ENCODE measurements around the gene DDI2.

DDI2 gene

DNA sequence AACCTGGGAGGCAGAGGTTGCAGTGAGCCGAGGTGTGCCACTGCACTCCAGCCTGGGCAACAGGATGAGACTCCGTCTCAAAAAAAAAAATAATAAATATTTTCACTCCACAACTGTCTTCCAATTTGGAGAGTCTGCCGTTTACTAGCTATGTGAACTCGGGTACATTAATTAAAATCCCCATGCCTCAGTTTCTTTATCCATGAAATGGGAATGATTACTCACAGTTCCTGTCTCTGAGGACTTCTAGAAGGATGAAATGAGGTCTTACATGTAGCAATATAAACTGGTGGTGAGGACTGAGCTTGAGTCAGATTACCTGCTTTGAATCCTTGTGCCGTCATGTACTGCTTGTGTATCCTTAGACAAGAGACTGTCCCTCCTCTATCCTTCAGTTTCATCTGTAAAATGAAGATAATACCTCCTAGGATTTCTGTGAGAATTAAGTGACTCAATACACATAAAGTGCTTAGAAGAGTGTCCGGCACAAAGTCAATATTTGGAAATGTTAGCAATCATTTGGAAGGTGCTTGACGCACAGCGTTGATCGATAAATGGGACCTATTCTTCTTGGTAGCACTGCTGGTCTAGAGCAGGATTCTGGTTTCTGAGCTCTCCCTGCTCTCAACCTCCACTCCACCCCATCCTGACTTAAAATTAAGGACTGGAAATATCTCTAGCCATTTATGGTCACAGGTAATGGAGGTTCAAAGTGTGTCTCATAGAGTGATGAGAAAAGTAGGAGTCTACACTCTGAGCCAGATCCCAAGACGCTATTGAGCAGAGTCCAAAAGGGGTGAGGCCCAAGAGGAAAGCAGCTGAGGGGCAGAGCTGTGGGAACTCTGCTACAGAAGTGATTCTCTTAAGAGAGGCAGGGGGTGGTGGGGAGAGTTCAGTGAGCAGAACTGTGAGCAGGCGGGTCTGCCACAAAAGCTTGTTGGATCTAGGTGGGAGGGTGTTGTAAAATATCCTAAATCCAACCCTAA lies 11.6 kb upstream of the DDI2 start:
- DNase-seq (ENCODE audit: low read depth in 2 of 2, low spot score in 1 of 2), result no peak

DNA sequence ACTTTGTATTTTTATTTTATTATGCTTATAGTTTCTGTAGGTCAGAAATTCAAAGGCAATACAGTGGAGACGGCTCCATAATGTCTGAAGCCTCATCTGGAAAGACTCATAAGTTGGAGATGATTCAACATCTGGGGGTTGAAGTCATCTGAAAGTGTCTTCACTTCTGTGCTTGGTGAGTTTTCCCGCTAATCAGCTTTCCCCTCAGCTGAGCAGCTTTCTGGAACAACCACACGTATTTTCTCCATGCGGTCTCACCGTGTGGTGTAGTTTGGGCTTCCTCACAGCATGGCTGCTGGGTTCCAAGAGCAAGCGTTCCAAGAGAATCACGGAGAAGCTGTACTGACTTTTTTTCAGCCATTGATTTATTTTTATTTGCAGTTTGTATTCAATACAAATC lies 7.6 kb upstream of the DDI2 start:
- DNase-seq (ENCODE audit: low read depth in 2 of 2, low spot score in 1 of 2), result no peak

DNA sequence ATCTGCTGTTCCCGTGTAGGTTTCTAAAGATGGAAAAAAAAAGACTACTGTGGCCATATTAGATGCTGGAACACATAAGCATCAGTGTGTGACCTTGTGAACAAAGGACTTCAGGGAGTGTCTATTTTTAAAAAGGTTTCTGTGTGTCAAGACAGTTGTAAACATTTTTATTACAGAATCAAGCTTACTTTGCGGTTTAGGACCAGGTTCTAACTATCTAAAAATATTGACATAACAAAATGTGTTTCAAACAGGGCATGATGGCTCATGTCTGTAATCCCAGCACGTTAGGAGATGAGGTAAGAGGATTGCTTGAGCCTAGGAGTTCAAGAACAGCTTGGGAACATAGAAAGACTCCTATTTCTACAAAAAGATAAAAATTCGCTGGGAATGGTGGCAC lies 7.1 kb upstream of the DDI2 start:
- no peak for DNase-seq (ENCODE audit: low read depth in 2 of 2, low spot score in 1 of 2)

DNA sequence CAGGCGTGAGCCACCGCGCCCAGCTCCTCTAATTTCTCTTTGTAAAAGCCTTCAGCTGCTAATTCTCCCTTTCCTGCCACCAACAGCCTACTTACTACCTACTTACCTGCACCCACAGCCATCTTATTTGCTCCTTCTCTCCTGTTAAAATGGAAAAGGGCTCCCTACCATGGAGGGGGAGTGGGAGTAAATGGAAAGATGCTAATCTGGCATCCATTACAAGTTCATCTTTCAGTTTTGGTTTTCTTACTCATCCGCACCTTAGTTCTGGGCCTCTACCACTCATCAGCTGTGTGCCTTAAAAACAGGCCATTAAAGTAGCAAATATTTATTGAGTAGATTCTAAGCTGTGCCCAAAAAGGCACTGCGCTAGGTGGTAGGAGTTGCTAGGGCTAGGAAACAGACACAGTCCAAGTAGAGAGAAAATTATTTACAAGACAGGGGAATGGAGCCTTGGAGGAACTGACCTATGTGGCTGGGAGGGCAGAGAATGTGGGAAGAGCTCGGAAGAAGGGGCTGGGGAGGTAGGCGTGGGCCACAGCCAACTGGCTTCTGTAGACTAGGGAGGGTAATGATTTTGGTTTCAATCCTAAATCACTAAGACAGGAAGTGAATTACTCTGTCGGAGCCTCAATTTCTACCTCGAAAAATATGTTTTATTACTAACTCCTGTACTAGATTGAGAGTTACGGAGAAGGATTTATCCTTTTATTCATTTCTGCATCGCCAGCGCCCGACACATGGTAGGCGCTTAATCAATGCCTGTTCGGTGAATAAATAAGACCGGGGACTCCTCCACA lies 685 bp upstream of the DDI2 start:
- no peak for DNase-seq (ENCODE audit: low read depth in 2 of 2, low spot score in 1 of 2)

DNA sequence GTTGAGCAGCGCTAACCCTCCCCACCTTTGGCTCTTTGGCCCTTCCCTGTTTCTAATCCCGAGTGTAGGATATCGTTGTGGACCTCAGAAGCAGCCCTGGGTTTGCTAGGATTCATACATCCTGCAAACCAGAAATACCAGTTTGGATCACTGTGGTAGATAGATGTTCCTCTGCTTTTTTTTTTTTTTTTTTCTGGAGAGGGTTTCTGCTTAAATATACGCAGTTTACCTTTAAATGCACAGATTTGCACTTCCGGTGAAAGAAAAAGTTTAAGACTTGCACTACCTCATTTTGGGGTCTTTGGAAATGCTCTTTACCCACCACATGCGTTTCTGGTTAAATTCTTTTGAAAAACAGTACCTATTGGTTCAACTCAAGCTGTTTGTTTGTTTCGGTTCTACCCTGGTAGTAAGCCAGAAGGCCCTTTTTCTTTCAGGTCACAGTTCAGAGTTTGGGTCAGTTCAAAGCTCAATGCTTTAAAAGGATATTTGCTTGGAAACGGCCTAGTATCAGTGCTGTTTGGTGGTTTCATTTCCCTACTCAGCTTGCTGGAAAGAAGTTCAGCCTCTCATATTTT lies 908 bp downstream of the DDI2 start:
- no peak for DNase-seq (ENCODE audit: low read depth in 2 of 2, low spot score in 1 of 2)

DNA sequence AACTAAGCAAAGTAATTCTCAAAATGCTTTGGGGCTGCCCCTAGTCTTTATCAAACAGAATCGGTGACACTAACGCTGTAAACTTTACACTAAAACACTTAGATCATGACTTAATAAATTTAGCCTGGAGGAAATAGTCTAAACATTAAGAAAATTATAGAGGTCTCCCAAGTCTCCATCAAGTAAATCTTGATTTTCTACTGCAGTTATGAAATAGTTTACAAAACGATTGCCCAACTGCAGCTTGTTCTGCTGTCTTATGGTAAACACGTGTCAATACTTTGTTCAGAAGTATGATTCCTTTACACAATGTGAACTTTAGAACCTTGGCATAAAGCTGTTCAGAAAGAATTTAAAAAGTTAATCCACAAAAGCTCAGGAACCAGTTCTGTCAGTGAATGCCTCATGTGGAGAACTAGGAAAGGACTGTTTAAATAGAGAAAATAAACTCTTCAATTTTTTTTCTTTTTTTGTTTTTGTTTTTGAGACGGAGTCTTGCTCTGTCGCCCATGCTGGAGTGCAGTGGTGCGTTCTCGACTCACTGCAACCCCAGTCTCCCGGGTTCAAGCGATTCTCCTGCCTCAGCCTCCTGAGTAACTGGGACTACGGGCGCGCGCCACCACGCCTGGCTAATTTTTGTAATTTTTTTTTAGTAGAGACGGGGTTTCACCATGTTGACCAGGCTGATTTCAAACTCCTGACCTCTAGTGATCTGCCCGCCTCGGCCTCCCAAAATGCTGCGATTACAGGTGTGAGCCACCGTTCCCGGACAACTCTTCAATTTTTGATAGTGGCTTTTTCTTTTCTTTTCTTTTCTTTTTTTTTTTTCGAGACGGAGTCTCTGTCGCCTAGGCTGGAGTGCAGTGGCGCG lies 1.6 kb downstream of the DDI2 start:
- no peak for DNase-seq (ENCODE audit: low read depth in 2 of 2, low spot score in 1 of 2)

DNA sequence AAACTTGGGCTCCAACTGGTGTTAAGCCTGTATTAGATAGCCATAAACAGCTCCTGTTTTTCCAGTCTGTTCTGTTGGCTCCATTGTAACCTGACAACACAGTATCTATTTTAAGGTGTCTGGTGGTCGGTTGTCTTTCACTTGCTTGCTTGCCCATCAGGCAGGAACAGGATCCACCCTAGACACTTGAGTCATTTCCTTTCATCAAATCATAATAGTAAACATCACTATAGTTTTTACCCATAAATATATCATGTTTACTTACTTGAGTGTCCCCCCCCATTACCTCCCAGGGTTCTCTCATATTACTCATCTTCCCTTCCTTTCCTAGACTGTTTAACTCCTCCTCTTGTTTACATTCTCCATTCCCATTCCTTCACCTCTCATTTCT lies 2.9 kb downstream of the DDI2 start:
- no peak for DNase-seq (ENCODE audit: low read depth in 2 of 2, low spot score in 1 of 2)

DNA sequence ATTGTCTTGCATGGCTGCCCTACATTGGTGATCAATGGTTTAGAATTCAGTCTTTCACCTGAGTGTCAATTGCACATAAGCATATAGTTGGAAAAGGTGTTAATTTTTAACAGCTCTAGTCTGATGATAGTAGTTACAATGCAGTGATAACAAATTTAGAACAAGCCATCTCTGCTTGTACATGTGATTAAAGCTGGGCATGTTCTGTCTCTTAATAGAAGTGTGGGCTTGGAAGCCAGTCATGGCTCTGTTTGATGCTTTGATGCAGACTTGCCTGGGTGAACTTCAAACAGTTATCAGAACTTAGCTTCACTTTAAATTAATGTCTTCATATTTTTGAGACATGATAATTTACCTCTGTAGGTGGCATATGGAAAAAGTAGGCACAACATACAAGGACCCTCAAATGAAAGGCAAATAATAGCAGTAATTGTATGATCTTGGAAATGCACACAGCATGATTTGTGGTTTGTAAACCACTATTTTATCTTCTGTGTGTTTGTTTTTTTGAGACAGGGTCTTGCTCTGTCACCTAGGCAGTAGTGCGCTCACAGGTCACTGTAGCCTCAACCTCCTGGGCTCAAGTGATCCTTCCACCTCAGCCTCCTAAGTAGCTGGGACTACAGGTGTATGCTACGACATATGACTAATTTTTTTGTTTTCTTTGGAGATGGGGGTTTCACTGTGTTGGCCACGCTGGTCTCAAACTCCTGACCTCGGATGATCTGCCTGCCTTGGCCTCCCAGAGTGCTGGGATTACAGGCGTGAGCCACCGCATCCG lies 3.8 kb downstream of the DDI2 start:
- DNase-seq (ENCODE audit: low read depth in 2 of 2, low spot score in 1 of 2), result no peak

DNA sequence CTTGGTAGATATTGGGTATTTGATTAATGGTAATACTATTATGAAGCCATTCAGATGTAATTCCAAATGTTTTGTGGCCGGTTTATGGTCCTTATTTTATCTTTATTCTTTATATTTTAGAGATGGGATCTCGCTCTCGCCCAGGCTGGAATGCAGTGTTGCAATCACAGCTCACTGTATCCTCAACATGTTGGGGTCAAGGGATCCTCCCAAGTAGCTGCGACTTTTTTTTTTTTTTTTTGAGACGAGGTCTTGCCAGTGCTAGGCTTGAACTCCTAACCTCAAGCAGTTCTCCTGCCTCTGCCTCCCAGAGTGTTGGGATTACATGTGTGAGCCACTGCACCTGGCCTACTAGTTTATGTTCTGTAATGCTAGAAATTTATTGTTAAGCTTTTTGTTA lies 4.7 kb downstream of the DDI2 start:
- no peak for DNase-seq (ENCODE audit: low read depth in 2 of 2, low spot score in 1 of 2)

DNA sequence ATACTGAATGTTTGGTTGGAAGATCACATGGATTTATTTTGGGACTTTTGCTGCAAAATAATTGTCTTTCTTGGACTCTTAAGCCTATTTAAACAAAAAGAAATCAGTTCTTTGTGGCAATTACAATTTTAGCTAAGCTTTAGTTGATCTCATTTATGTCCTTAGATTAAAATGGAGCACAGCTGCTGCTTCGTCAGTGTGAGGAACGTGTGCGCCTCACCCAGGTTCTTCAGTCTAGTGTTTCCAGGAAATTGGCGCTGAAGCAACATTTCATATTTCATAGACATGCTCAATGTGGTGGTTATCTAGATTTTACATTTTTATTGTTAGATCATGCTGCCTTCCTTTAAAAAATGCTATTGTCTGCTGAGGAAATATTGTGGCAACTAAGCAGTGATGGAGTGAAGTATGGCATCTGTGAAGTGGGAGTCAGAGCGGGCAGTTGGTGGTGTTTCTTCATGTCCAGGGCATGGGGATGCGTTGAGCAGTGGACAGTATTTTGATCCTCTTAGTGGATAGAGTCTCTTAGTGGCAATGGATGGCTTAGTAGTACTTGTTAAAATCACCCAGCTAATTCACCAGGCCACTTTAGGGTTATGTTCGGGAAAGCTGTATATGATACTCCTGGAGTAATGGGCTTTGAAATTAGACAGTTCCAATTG lies 5.6 kb downstream of the DDI2 start:
- DNase-seq (ENCODE audit: low read depth in 2 of 2, low spot score in 1 of 2), result no peak

DNA sequence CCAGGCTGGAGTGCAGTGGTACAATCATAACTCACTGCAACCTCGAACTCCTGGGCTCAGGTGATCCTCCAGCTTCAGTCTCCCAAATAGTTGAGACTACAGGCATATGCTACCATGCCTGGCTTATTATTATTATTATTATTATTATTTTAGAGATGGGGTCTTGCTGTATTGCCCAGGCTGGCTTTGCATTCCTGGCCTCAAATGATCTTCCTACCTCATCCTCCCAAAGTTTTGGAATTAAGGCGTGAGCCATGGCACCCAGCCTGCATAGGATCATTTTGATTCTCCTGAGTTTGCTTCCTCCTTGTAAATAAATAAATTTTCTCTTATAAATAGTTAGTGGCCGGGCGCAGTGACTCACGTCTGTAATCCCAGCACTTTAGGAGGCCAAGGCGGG lies 6.2 kb downstream of the DDI2 start:
- no peak for DNase-seq (ENCODE audit: low read depth in 2 of 2, low spot score in 1 of 2)

DNA sequence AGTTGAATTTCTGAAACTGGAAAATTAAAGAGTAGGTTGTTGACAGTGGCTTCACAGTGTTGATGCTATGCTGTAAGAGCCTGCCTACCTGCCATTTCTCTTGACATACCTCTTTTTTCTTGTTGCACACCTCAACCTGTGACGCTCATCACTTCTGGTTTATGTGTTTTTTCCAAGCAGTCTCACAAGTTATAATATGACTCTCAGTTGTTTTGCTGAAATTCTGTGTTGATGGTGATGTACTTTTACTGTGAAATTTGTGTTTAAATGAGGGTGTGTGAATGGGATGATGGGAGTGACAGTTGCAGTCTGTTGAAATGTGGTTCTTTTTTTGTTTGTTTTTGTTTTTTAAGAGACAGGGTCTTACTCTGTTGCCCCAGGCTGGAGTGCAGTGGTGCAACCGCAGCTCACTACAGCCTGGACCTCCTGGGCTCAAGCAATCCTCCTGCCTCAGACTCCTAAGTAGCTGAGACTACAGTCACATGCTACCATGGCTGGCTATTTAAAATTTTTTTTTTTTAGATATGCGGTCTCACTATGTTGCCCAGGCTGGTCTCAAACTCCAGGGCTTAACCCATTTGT lies 7.0 kb downstream of the DDI2 start:
- DNase-seq (ENCODE audit: low read depth in 2 of 2, low spot score in 1 of 2), result no peak

DNA sequence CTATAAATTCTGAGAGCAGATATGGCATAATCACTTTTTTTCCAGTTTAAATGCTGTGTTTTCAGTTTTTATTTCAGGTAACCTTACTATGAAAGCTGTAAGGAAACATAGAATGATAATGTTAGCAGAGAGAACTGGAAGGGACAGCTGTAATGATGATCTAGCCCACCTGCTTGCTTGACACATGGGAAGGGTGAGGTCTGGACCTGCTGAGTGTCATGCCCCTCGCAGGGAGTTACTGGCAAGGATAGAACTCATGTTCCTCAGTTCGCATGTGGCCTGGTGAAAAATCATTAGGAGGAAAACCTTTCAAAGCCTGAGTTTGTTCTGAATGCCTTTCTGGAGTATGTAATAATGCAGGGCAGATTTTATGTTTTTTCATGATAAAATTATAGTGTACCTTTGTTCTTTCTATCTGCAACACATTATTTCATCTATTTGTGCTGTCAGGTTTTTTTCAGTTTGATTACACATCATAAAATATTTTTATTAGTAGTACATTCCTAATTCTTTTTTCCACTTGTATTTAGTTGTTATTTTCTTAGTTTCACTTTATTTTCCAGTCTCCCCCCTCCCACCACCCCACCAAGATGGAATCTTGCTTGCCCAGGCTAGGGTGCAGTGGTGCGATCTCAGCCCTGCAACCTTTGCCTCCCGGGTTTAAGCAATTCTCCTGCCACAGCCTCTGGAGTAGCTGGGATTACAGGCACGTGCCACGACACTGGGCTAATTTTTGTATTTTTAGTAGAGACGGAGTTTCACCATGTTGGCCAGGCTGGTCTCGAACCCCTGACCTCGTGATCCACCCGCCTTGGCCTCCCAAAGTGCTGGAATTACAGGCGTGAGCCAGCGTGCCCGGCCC lies 8.0 kb downstream of the DDI2 start:
- no peak for DNase-seq (ENCODE audit: low read depth in 2 of 2, low spot score in 1 of 2)

DNA sequence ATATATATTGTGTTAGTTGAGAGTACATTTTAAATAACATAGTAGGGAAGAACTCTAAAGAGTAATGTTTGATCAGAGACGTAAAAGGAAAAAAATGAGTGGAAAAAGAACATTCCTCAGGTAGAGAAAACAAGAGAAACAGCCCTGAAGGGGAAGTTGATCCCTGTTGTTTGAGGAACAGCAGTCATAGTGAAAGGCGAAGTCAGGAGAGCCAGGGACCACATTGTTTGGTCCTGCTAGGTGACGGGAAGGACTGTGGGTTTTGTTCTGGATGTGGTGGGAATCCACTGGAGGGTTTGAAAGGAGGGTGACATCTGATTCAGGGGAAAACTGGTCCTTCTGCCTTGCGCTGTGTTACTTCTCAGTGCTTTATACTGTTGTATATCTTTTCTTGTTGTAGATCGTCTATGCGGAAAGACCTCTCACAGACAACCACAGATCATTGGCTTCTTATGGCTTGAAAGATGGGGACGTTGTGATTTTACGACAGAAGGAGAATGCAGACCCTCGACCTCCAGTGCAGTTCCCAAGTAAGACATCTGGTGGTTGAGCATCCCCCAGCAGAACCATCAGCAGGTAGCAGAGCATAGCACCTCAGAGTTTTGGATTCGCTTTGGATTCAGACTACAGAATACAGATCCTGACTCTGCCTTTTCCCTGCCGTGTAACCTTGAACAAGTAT lies 9.2 kb downstream of the DDI2 start:
- DNase-seq (ENCODE audit: low read depth in 2 of 2, low spot score in 1 of 2), result no peak

DNA sequence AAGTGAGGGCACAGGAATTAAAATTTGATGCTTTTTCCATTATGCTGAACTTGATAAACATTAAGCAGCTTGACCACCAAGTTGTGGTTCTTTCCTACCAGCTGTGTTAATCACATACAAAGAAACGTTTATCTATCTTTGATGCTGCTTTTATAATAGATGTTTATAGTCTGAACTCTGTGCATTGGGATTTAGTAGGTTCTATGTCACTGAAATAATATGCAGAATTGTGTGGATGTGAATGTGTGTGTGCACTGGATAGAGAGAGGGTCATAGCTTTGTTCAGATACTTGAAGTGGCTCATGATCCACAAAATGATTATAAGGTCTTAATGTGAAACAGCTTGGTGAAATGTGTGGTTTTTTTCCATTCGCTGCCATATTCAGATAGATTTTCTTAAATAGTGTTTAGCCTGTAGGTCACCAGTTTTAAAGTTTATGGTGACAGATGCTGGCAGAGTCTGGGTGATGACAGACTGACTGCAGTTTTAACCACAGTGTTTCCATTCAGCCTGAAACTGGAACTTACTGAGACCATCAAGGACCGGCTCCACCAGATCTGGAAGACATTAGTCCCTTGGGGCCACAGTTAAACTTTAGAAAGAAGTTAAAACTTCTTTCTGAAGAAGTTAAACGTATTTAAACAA lies 10.2 kb downstream of the DDI2 start:
- DNase-seq (ENCODE audit: low read depth in 2 of 2, low spot score in 1 of 2), result no peak

DNA sequence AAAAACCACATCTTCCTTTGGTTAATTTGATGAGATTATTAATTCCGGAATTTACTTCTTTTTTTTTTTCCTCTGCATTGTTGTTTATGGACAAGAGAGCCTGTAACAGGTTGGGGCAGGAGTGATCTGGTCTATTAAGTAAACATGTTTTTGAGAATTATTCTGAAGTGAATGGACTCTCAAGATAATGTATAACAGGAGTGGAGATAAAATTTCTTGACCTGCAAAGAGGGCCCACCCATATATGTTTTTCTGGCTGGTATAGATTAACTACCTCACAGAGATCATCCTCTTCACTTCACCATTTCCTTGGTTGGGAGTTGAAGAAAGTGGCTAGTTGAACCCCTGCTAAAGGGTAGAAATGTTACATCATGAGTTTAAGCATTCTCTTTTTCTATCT lies 10.7 kb downstream of the DDI2 start:
- DNase-seq (ENCODE audit: low read depth in 2 of 2, low spot score in 1 of 2), result no peak

DNA sequence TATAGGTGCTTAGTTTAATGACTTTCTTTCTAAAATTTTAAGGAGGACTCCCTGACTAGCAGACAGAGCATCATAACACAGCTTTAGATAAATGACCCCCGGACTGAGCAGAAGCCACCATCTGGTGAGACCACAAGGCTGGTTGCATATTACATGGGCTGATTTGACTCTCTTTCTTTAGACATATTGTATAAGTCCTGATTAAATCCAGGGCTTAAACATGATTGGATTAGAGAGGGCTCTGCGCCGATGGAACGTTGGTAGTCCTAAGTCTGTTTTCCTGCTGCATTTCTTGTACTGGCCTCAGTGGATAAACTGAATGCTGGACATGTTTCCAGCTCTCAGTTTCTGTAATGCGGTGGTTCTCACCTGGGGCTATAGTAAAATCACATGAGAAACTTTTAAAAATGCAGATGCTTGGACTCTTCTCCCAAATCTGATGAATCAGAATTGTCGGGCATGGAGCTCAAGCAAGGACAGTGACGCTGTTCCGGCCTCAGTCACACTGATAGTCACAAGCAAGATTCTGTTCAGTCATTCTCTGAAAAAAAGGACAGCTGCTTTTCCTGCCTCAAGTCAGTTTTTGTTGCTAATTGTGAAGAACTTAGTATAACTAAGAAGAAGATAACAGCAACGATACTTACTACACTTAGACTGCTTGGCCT lies 16.6 kb downstream of the DDI2 start:
- DNase-seq (ENCODE audit: low read depth in 2 of 2, low spot score in 1 of 2), result no peak
